ENCODE measurements around the gene LBP. TPM values are rescaled to one million over a fixed set of nuclear protein-coding genes. Genes with fewer than 3 reads are reported as not detected.

Gene LBP
- total RNA-seq, 2 experiments from 2014 or later: not detected

- Mint-ChIP-seq H3K27me3 (no peaks in the 10 kb centered on the region), H3K36me3 (peaks cover 40% of the 10 kb centered on the region), H3K4me1 (peaks cover 24% of the 10 kb centered on the region), H3K9me3 (no peaks in the 10 kb centered on the region), H3K27ac (peak overlapping the region; percentile 25), H3K4me3 (no peak overlapping the region)
- no peak for DNase-seq
- ATAC-seq (ENCODE audit: low read depth): no peak
- POLR2A ChIA-PET: interaction anchor here (0.5 to 3.5 kb wide), 2 partner anchors 8 to 21 kb away, joined by 3 to 16 read pairs; partner anchors contain the start of gene SNHG17
Measured at GRCh38 chr20:38426006-38426897, 80.0 kb downstream of the LBP start.

Other genes with a start within 250 kb of the LBP start
- under 1 TPM; 0.43 to 0.50 TPM for gene TGM2, start 181.2 kb upstream of the LBP start, total RNA-seq
- gene KIAA1755, start 85.7 kb upstream of the LBP start, total RNA-seq: not detected
- not detected for gene BPI, start 42.3 kb upstream of the LBP start, total RNA-seq
- 10 to 100 TPM; 70.9 to 74.4 TPM for gene SNHG17, start 88.8 kb downstream of the LBP start, total RNA-seq
- 10 to 100 TPM; 36.2 to 39.7 TPM for gene RALGAPB, start 126.4 kb downstream of the LBP start, total RNA-seq
- not detected for gene ADIG, start 234.7 kb downstream of the LBP start, total RNA-seq